ENCODE data around the gene SLC13A5. TPM values are rescaled to one million over a fixed set of nuclear protein-coding genes. Genes with fewer than 3 reads are reported as not detected.

SLC13A5 gene
- total RNA-seq, 1 experiment from 2014 or later = 0.92 TPM

GRCh38 chr17:6636105-6636504 is 77.1 kb downstream of the SLC13A5 start:
- no peaks in the 10 kb centered on the region for H3K9me3 ChIP-seq (ENCODE audit: insufficient read depth, low read depth)
- H3K4me1 ChIP-seq (replicated peaks; ENCODE audit: insufficient read depth) = peaks cover 8% of the 10 kb centered on the region; the same call in 1 of the 2 replicates
- no peaks in the 10 kb centered on the region for H3K27me3 ChIP-seq (ENCODE audit: insufficient read depth, low read depth)
- BruUV-seq (replicated peaks) = no TSS peak
- H3K79me2 ChIP-seq (ENCODE audit: low read depth) = peaks cover 34% of the 10 kb centered on the region
- no peak for TF ChIP-seq CTCF (conservative IDR thresholded peaks at IDR 0.05)
- TF ChIP-seq EZH2 (IDR thresholded peaks at IDR 0.05; ENCODE audit: low read depth) = no peak
- DNase-seq = no peak
- no peak overlapping the region for H3K4me3 ChIP-seq
- peaks cover 36% of the 10 kb centered on the region for H3K36me3 ChIP-seq (ENCODE audit: low read depth)
- ChIA-PET CTCF (no interaction called here), POLR2A (ENCODE audit: unreplicated experiment) (interaction anchor here (0.6 kb wide), 1 partner anchor 25 kb away, joined by 4 read pairs; no protein-coding TSS in a partner anchor)
- no peaks in the 10 kb centered on the region for H4K20me1 ChIP-seq (ENCODE audit: insufficient read depth)
- H3F3A ChIP-seq (ENCODE audit: insufficient read depth, low read depth) = peaks cover 6% of the 10 kb centered on the region; the same call in 1 of the 2 replicates
- intact Hi-C loops (cut with micrococcal nuclease; ENCODE audit: unreplicated experiment) = no loop called here
- H3K27ac ChIP-seq = no peak overlapping the region
- no peaks in the 10 kb centered on the region for H3K9me2 ChIP-seq (ENCODE audit: insufficient read depth)
- no peak overlapping the region for H3K4me2 ChIP-seq
- no peak overlapping the region for H2AFZ ChIP-seq

Small RNA genes lying within 50 kb of the gene (microRNA-seq; reads per million reads assigned to microRNA genes)
- gene MIR4520-1 (ENCODE audit: borderline number of aligned reads, borderline replicate concordance) (not detected), gene MIR4520-2 (ENCODE audit: borderline number of aligned reads, borderline replicate concordance) (not detected)

Other genes with a start within 250 kb of the SLC13A5 start
- 16.9 and 17.3 TPM in 2 replicates for gene PITPNM3, start 156.8 kb downstream of the SLC13A5 start, total RNA-seq (2021)
- gene KIAA0753, start 72.7 kb downstream of the SLC13A5 start, total RNA-seq (2021) = 34.1 and 47.0 TPM in 2 replicates
- 103 and 114 TPM in 2 replicates for gene TXNDC17, start 72.3 kb downstream of the SLC13A5 start, total RNA-seq (2021)
- 19.2 and 41.4 TPM in 2 replicates for gene MED31, start 61.8 kb downstream of the SLC13A5 start, total RNA-seq (2021)
- 2.3 and 4.4 TPM in 2 replicates for gene C17orf100, start 61.6 kb downstream of the SLC13A5 start, total RNA-seq (2021)
- 20.8 and 27.6 TPM in 2 replicates for gene XAF1, start 42.7 kb upstream of the SLC13A5 start, total RNA-seq (2021)
- gene FBXO39, start 62.8 kb upstream of the SLC13A5 start, total RNA-seq (2021) = not detected in 2 replicates
- 0.50 and 0.61 TPM in 2 replicates for gene TEKT1, start 118.4 kb upstream of the SLC13A5 start, total RNA-seq (2021)